SK-N-SH (cell line): ENCODE measurements around the gene MELTF. TPM values are rescaled to one million over a fixed set of nuclear protein-coding genes. Genes with fewer than 3 reads are reported as not detected.

Source experiments
- CTCF ChIA-PET: fragments of 300-600, 350-600 bp; formaldehyde crosslinking; extraction: SDS; loops from one replicate; lab custom pipeline; 2021; lab: Yijun Ruan, JAX
- POLR2A ChIA-PET: fragments of 350-600 bp; sonication (Branson Sonifier 250); formaldehyde crosslinking; extraction: SDS; loops from one replicate; lab custom pipeline; 2020; ENCODE audit warnings: antibody characterized with exemption, inconsistent platforms; lab: Yijun Ruan, JAX
- DNase-seq: peaks from one replicate; pipeline ENCODE4 v3.0.0; 2012
- H2AFZ ChIP-seq: fragments of 200-600 bp; sonication (generic); 2 replicates; pipeline ENCODE4 v1.8.1; 2016; ENCODE audit warnings: antibody characterized with exemption, mild to moderate bottlenecking, low read depth
- H3F3A ChIP-seq: fragments of 200-600 bp; sonication (generic); replicated peaks from 2 replicates; pipeline ENCODE3; 2016; ENCODE audit warnings: antibody characterized with exemption, mild to moderate bottlenecking; ENCODE audit not compliant: insufficient read depth
- H3K27ac ChIP-seq, 2 experiments: fragments of 200-500 bp in 1 of 2; fragments of 200-600 bp in 1 of 2; sonication (Bioruptor generic) in 1 of 2; sonication (generic), shearing (Covaris generic) in 1 of 2; 2 replicates each; pipeline versions ENCODE4 v1.5.1 to v1.6.1; 2014 to 2016; ENCODE audit warnings: low read depth in 2 of 2, inconsistent platforms in 1 of 2, low read length in 1 of 2, mild to moderate bottlenecking in 1 of 2, mixed read lengths in 1 of 2
- H3K27me3 ChIP-seq: fragments of 200-600 bp; sonication (generic), shearing (Covaris generic); 2 replicates; pipeline ENCODE4 v1.6.1; 2016; ENCODE audit warnings: mixed run types; ENCODE audit not compliant: insufficient read depth
- H3K36me3 ChIP-seq, 2 experiments: fragments of 200-500 bp in 1 of 2; fragments of 200-600 bp in 1 of 2; sonication (Bioruptor generic) in 1 of 2; sonication (generic) in 1 of 2; replicated peaks in 1 of 2; 2 replicates each; pipeline versions ENCODE3 to v1.5.1; 2014 to 2016; ENCODE audit warnings: low read length in 1 of 2, mild to moderate bottlenecking in 1 of 2; ENCODE audit not compliant: insufficient read depth in 2 of 2, control insufficient read depth in 1 of 2
- H3K4me1 ChIP-seq, 2 experiments: fragments of 200-500 bp in 1 of 2; fragments of 200-600 bp in 1 of 2; sonication (Bioruptor generic) in 1 of 2; sonication (generic), shearing (Covaris generic) in 1 of 2; 2 replicates each; pipeline versions ENCODE4 v1.5.1 to v1.6.1; 2014 to 2016; ENCODE audit warnings: low read depth in 1 of 2, low read length in 1 of 2, mixed run types in 1 of 2; ENCODE audit not compliant: insufficient read depth in 2 of 2, control insufficient read depth in 1 of 2
- H3K4me2 ChIP-seq: fragments of 200-600 bp; sonication (generic), shearing (Covaris generic); 2 replicates; pipeline ENCODE4 v1.6.1; 2017; ENCODE audit warnings: mixed run types
- H3K4me3 ChIP-seq, 2 experiments: fragments of 200-500 bp in 1 of 2; fragments of 200-600 bp in 1 of 2; sonication (Bioruptor generic) in 1 of 2; sonication (generic), shearing (Covaris generic) in 1 of 2; 2 replicates each; pipeline versions ENCODE4 v1.5.1 to v1.8.1; 2014 to 2016; ENCODE audit warnings: low read depth in 2 of 2, inconsistent platforms in 1 of 2, low read length in 1 of 2, mild to moderate bottlenecking in 1 of 2, mixed read lengths in 1 of 2, moderate library complexity in 1 of 2
- H3K79me2 ChIP-seq: fragments of 200-600 bp; sonication (generic); 2 replicates; pipeline ENCODE4 v1.8.1; 2017; ENCODE audit warnings: mild to moderate bottlenecking; ENCODE audit not compliant: insufficient read depth
- H3K9ac ChIP-seq: fragments of 200-600 bp; sonication (generic); 2 replicates; pipeline ENCODE4 v1.6.1; 2017; ENCODE audit warnings: mixed run types
- H3K9me2 ChIP-seq: fragments of 200-600 bp; sonication (generic); 2 replicates; pipeline ENCODE4 v1.6.1; 2017; ENCODE audit warnings: mixed run types
- H3K9me3 ChIP-seq: fragments of 200-600 bp; sonication (generic); 2 replicates; pipeline ENCODE4 v1.6.1; 2017; ENCODE audit warnings: mixed run types, mild to moderate bottlenecking, moderate library complexity
- H4K20me1 ChIP-seq: fragments of 200-600 bp; sonication (generic); 2 replicates; pipeline ENCODE4 v1.6.1; 2017; ENCODE audit warnings: mild to moderate bottlenecking, mixed run types; ENCODE audit not compliant: insufficient read depth
- CHD2 ChIP-seq: fragments of 150-350 bp; IDR thresholded peaks from 2 replicates; pipeline ENCODE4 v1.6.1; 2018; ENCODE audit warnings: low read length; ENCODE audit not compliant: partially characterized antibody
- CTCF ChIP-seq: fragments of 200-600 bp; sonication (generic); IDR thresholded peaks from 2 replicates; pipeline ENCODE4 v1.6.1; 2017; ENCODE audit warnings: antibody characterized with exemption, mild to moderate bottlenecking, moderate library complexity
- JUND ChIP-seq: IDR thresholded peaks from 2 replicates; pipeline ENCODE4 v1.4.0; 2012
- MAX ChIP-seq: IDR thresholded peaks from 2 replicates; pipeline ENCODE4 v1.4.0; 2012; ENCODE audit warnings: low read depth
- MEF2A ChIP-seq: IDR thresholded peaks from 2 replicates; pipeline ENCODE4 v1.4.0; 2012; ENCODE audit warnings: low read depth, borderline replicate concordance
- NFIC ChIP-seq: IDR thresholded peaks from 2 replicates; pipeline ENCODE4 v1.4.0; 2012; ENCODE audit warnings: borderline replicate concordance
- PBX3 ChIP-seq: IDR thresholded peaks from 2 replicates; pipeline ENCODE4; 2012
- POLR2AphosphoS5 ChIP-seq: IDR thresholded peaks from 2 replicates; pipeline ENCODE4 v1.6.1; 2012; ENCODE audit warnings: low read depth, low read length
- RAD21 ChIP-seq: IDR thresholded peaks from 2 replicates; pipeline ENCODE4 v1.6.1; 2012; ENCODE audit warnings: mild to moderate bottlenecking, low read length
- REST ChIP-seq: IDR thresholded peaks from 2 replicates; pipeline ENCODE4 v1.6.1; 2012; ENCODE audit warnings: mild to moderate bottlenecking, low read depth, low read length, moderate library complexity
- SIN3A ChIP-seq: IDR thresholded peaks from 2 replicates; pipeline ENCODE4 v1.6.1; 2012; ENCODE audit warnings: low read depth, mild to moderate bottlenecking, low read length, moderate library complexity, borderline replicate concordance
- SMC3 ChIP-seq: IDR thresholded peaks from 2 replicates; pipeline ENCODE4 v1.6.1; 2012; ENCODE audit warnings: low read depth, low read length, improper control_type of control experiment
- TCF12 ChIP-seq: IDR thresholded peaks from 2 replicates; pipeline ENCODE4 v1.4.0; 2012
- TEAD4 ChIP-seq: IDR thresholded peaks from 2 replicates; pipeline ENCODE4 v1.4.0; 2012; ENCODE audit warnings: mild to moderate bottlenecking, borderline replicate concordance; ENCODE audit not compliant: insufficient read depth
- ZBTB33 ChIP-seq: IDR thresholded peaks from 2 replicates; pipeline ENCODE4 v1.4.0; 2012; ENCODE audit warnings: low read depth, borderline replicate concordance
- WGBS: methylation state at CpG from one replicate; pipeline ENCODE4 v1.1.6; 2017; ENCODE audit warnings: low lambda C conversion rate; 5-methylcytosine and 5-hydroxymethylcytosine counted together
- polyA plus RNA-seq, 3 experiments: library from polyadenylated mRNA; depleted of rRNA; stranded (reverse); fragments of >200 nt; gene quantifications; 2 replicates each; pipeline ENCODE4 v1.2.3, GENCODE V29; 2012

The MELTF gene
- polyA plus RNA-seq, 1 of the 3 experiments (the other 2 are of a cell fraction): 32.4 TPM

GRCh38 chr3:197014024-197014423 is 15.6 kb downstream of the MELTF start:
- no peak for DNase-seq
- POLR2A ChIA-PET: no interaction called here

More at GRCh38 chr3:197014024-197014423, 15.6 kb downstream of the MELTF start:
- Histone ChIP-seq H3K79me2 (no peaks in the 10 kb centered on the region), H3F3A (peaks cover 2% of the 10 kb centered on the region), H3K36me3 (no peaks in the 10 kb centered on the region), H4K20me1 (no peaks in the 10 kb centered on the region), H3K27ac (no peak overlapping the region), H3K27me3 (no peaks in the 10 kb centered on the region), H3K9ac (no peak overlapping the region), H3K4me2 (no peak overlapping the region), H3K9me3 (no peaks in the 10 kb centered on the region)
- WGBS: 94% methylated on average over 6 of the region's 6 CpGs
- TF ChIP-seq POLR2AphosphoS5: no peak
- no peak for TF ChIP-seq RAD21
- no peak for TF ChIP-seq TEAD4
- no peak for TF ChIP-seq ZBTB33
- no peak for TF ChIP-seq NFIC
- TF ChIP-seq CHD2: no peak
- TF ChIP-seq MEF2A: no peak
- no peak for TF ChIP-seq SMC3
- no peak for TF ChIP-seq MAX
- TF ChIP-seq REST: no peak
- TF ChIP-seq CTCF: no peak
- no peak for TF ChIP-seq TCF12
- no peak for TF ChIP-seq SIN3A
- TF ChIP-seq JUND: no peak
- TF ChIP-seq PBX3: no peak
- TF ChIP-seq, all 33 proteins: peak for 0
- no peak overlapping the region for H3K4me3 ChIP-seq
- CTCF ChIA-PET: interaction anchor here (1.6 to 11.0 kb wide), 2 partner anchors 15 to 173 kb away, joined by 5 to 81 read pairs; partner anchors contain the start of gene MELTF
- peaks cover 0 to 14% of the 10 kb centered on the region in 2 experiments; a peak in 1 of 4 replicates for H3K4me1 ChIP-seq
- no peaks in the 10 kb centered on the region for H3K9me2 ChIP-seq
- H2AFZ ChIP-seq: no peak overlapping the region
